Measurements from ENCODE around the gene CHMP6. TPM values are rescaled to one million over a fixed set of nuclear protein-coding genes. Genes with fewer than 3 reads are reported as not detected.

CHMP6 gene
- total RNA-seq, 1 donor from 2014 or later: 19.5 TPM

DNA sequence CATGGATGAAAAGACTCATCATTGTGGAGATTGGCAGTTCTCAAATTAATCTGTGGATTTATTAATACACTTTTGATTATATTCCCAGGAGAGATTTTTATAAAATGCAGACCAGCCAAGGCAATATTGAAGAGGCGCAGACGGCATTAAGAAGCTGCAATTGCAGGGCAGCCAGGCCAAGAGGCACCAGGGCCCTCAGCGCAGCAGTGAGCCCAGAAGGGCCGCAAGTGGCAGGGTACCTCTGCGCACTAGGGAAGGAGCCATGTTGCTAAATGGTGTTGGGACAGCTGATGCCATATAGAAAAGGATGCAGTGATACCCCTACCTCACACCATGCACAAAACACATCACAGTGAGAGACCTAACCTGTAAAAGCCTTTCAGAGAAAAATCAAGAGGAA lies 36.6 kb upstream of the CHMP6 start:
- ATAC-seq (no peak), DNase-seq (no peak)
- intact Hi-C loops (cut with micrococcal nuclease): no loop called here

DNA sequence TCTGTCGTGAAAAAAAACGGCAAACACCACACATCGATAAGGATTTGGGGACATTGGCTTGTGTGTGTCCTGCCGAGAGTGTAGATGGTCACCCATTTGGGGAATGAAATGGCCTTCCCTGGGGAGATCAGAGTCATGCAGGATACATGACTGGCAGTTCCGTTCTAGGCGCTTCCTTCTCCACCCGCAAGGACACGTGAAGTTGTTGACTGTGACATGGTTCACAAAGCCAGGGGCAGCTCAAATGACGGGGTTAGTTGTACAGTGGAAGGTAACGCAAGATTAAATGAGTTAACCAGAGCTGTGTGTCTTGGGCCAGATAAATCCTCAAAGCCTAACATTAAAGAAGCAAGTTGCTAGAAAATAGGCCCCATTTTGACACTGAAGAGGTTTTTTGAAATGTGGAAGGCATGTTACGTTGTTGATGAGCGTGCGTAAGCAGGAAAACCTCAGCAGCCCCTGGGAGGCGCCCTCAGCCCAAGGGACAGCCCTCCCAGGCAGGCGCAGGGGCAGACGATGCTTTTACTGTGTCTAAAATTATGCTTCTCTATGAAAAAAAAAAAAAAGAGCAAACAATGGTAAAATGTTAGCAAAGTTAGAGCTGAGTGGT lies 35.9 kb upstream of the CHMP6 start:
- intact Hi-C loops (cut with micrococcal nuclease): no loop called here
- DNase-seq: peak; percentile 12
- no peak for ATAC-seq

DNA sequence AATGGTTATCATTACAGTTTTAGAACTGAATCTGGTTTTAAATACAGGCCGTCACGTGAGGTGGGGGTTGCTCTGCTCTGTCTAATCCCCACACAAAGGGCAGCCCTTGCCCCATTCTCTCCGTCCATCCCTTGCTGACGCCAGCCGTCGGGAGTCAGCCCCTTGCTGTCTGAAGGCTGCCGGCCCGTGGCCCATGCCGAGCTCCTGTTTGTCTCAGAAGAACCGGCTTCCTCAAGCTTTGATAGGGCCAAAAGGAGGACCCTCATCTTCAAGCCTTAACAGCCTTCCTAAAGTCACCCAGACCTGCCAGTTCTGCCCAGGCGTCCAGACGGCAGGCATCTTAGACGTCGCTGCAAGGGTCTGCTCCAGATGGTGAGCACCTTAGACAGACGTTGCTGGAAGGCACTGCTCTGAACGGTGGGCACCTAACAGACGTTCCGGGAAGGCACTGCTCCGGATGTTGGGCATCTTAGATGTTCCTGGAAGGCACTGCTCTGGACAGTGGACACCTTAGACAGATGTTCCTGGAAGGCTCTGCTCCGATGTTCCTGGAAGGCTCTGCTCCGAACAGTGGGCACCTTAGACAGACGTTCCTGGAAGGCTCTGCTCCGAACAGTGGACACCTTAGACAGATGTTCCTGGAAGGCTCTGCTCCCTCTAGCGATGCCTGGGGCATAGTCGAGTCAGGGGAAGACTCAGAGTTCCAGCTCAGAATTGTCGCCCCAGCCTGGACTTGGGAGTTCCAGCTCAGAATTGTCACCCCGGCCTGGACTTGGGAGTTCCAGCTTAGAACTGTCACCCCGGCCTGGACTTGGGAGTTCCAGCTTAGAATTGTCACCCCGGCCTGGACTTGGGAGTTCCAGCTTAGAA lies 35.1 kb upstream of the CHMP6 start:
- intact Hi-C loops (cut with micrococcal nuclease): no loop called here
- ATAC-seq (no peak), DNase-seq (peak; percentile 18)

DNA sequence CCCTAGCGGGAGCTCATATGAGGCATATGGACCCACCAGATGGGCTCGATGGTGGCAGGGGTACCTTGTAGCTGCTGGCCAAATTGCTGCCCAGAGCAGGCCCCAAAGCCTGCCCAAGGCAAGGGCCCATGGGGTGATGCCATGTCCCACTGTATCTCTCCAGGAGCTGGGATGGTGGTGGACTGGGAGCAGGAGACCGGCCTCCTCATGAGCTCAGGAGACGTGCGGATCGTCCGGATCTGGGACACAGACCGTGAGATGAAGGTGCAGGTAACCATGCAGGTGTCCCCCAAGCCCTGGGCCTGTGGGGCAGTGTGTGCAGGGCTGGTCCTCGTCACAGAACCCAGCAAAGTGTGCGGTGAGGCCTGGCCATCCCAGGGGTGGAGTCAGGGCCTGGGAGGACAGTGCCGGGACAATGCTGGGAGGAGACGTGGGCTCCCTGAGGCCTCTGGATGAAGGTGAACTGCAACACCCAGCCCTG lies 34.1 kb upstream of the CHMP6 start:
- intact Hi-C loops (cut with micrococcal nuclease): no loop called here
- no peak for ATAC-seq
- DNase-seq: peak; percentile 23

DNA sequence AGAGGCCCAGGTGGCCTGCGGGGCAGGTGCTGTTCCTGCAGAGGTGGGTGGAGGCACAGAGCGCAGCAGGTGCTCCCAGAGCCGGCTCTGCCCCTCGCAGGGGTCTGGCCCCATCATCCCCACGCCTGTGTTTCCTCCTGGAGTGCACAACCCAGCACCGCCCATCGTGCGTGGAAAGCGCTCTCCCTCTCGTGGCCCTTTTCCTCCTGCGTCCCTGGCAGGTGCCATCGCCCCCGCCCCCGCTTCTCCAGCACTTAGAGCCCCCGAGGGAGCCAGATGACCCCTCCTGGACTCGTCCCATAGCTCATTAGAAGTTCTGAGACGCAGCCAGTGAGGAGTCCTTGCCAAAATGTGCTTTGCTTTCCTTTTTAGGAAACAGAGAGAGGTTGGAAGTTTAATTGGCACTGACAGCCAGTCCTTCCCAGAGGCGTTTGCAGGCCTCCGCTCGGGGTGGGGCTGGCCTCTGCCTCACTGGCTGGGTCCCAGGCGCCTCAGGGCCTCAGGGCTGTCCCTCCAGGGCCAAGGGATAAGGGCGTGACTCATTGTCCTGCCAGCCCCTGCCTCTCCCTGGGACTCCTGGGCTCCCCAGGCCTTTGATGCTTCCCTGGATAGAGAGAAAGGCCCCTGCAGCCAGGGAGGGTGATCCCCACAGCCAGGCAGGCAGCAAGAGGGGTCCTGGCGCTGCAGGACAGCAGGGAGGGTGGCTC lies 32.2 kb upstream of the CHMP6 start:
- peak; percentile 94 for DNase-seq
- intact Hi-C loops (cut with micrococcal nuclease): no loop called here
- peak; percentile 95 for ATAC-seq

DNA sequence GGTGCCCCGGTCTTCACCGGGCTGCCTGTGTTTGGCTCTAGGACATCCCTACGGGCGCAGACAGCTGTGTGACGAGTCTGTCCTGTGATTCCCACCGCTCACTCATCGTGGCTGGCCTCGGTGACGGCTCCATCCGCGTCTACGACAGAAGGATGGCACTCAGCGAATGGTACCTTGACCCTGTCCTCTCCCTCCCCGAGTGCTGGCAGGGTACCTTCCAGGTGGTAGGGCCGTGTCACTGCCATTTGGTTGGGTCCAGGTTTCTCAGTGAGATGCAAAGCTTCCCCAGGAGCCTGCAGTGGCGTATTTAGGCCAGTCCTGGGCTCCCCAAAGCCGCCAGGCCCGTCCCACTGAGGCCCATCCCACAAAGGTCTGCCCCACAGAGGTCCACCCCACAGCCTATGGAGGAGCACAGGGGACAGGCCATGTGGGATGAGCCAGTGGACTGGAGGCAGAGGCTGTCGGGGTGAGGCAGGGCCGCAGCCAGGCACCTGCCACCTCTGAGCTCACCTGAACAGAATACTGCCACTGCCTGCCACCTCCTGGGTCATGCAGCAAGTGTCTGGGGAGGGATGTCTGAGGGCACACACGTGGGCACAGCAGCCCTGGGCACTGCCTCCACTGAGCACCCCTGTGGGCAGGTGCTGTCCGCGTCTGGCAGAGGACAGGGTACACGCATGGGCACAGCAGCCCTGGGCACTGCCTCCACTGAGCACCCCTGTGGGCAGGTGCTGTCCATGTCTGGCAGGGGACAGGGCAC lies 31.4 kb upstream of the CHMP6 start:
- no peak for DNase-seq
- ATAC-seq: peak; percentile 36
- intact Hi-C loops (cut with micrococcal nuclease): no loop called here

DNA sequence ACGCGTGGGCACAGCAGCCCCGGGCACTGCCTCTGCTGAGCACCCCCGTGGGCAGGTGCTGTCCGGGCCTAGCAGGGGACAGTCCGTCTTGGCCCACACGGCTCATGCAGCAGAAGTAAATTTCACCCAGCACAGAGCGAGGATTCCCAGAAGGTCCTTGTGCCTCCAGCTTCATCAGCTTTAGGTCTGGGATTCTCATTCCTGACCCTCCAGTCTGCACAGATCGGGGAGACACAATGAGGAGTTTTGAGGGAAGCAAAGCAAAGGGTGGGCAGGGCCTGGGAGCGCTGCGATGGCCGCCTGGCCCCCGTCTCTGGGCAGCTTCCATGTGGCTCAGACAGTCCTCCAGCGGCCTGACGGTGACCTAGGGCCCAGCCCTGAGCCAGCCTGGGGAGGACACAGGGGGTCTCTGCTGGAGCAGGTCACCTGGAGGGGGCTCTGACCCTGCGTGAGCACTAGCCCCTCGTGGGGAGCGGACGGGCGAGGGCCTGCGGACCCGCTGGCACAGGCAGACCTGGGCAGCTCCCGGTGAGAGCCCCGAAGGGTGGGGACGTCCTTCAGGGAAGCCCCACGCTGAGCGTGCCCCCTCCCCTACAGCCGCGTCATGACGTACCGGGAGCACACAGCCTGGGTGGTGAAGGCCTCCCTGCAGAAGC lies 30.7 kb upstream of the CHMP6 start:
- ATAC-seq: no peak
- peak; percentile 23 for DNase-seq
- intact Hi-C loops (cut with micrococcal nuclease): no loop called here

DNA sequence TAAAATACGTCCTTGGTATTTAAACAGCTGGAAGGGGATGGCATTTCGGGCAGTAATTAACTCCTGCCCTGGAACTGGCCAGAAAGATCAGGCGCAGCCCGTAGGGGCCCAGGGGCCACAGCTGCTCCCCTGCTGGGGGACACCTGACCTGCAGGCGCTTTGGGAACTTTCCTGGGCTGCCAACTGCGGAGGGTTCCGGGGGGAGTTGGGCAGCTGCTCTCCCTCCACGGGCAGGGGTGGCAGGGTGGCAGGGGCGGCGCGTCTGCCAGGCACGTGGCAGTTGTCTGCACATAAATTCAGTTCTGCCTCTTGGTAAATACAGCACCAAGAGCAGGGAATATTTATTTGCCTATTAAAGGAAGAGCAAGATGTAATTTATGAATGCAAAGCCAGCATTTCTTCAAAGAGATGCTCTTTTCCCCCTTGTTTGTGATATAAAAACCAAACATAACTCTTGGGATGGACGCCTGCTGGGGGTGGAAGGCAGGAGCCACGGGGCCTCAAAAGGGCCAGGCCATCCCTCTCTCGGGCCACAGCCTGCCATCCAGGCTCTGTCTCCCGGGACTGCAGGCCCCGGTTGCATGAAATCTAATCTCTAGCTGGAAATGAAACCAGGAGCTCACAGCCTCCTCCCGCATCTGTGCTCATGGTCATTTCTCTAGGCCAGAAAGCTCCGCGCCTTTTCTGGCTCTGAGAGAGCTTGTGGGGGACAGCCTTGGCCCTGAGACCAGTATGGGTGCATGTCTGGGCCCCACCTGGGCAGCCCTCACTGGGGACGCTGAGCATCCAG lies 29.9 kb upstream of the CHMP6 start:
- ATAC-seq: no peak
- intact Hi-C loops (cut with micrococcal nuclease): no loop called here
- DNase-seq: no peak

DNA sequence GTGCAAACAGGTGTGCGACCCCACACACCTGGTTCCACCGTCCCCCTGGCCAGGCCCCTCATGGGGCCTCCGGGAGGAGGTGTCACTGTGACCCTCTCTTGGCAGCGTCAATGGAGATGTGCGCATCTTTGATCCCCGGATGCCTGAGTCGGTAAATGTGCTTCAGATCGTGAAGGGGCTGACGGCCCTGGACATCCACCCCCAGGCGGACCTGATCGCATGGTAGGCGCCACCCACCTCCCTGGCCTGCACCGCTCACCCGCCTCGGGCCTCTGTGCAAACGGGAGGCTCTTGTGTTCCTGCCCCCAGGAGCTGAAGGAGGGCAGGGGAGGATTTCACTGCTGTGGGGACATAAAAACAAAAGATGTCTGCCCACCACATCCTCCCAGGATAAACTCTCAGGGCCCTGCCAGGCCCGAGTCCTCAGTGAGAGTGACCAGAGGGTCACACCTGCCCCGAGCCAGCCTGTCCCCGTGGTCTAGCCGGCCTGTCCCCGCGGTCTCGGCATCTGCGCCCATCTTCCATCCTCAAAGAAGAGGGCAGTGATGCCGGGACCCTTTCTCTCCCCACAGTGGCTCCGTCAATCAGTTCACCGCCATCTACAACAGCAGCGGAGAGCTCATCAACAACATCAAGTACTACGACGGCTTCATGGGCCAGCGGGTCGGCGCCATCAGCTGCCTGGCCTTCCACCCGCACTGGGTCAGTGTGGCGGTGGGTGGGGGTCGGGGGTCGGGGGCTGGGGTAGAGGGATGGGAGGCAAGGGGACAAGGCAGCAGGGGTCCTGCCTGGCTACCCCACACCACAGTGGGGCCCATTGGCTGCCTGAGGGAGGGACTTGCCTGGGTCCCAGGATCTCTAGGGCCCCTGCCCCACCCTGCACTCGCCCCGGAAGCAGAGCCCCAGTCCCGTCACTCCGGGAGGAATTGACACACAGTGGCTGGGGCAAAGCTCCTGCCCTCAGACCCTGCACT lies 29.0 kb upstream of the CHMP6 start:
- intact Hi-C loops (cut with micrococcal nuclease): no loop called here
- ATAC-seq (no peak), DNase-seq (no peak)

DNA sequence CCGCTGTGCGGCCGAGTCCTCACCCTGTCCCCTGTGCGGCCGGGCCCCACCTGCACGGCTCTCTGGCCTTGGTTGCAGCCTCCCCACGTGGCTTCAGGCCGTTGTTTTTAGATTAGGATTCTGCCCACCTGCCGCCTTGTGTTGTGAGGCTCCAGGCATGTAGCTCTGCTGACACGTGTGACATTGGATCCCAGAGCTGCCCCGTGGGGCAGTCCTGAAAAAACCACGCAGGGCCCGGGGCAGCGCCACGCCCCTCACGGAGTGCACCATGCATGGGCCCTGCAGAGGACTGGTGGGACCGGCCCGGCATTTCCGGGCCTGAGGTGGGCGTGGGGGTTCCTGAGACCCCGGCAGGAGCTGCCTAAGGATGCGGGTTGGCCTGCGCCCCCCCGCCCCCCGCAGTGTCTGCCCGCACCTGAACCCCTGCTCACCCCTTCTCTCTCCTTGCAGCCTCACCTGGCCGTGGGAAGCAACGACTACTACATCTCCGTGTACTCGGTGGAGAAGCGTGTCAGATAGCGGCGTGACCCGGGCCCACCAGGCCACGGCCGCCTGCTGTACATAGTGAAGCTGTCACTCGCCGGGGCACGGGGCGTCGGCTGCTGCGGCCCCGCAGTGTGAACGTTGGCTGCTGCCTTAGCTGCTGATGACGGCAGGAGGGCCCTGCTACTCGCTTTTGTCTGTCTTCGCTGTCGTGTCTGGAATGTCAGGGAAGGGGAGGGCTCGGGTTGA lies 27.7 kb upstream of the CHMP6 start:
- intact Hi-C loops (cut with micrococcal nuclease): no loop called here
- ATAC-seq (no peak), DNase-seq (no peak)

DNA sequence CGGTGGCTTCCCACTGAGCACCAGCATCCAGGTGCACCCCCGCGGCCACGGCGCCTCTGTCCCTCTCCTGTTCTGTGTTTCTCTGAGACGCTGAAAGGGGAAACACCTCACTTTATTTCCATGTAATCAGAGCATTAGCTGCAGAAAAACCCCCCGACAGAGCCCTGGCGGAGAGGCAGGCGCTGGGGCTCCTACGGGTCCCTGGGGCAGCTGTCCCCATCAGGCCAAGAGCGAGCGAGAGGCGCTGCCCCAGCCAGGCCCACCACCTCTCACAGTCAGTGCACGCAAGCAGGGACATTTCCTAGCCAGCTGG lies 27.1 kb upstream of the CHMP6 start:
- ATAC-seq: no peak
- intact Hi-C loops (cut with micrococcal nuclease): no loop called here
- no peak for DNase-seq

DNA sequence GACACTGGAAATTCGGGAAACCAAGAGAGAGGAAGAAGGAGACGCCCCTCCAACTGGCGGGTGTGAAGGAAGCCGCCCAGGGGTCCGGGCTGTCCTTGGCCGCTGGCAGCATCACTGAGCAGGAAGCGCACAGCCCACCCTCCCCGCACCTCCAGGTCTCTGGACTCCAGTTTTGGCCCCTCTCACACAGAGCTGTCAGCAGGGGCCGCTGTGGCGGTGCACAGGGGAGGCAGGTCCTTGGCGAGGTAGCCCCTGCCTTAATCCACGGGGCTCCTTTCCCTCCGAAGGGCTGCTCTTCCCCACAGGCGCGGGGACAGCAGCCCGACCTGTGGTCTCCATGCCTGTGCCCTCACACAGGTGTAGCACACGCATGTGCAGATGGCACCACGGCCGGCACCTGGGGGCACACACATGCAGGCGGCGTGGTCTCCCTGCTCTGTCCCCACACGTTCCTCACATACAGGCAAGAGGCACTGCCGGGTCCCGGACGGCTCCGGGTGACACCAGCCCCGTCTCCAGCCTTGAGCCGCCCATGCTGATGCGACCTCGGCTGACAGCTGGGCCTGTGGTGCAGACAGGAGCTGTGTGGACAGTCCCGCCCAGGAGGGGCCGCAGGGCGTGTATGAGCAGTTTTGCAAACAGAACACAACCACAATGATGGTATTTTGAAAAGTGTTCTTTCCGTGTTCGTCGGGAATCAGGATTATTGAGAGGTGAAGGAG lies 26.6 kb upstream of the CHMP6 start:
- intact Hi-C loops (cut with micrococcal nuclease): no loop called here
- no peak for ATAC-seq
- no peak for DNase-seq

DNA sequence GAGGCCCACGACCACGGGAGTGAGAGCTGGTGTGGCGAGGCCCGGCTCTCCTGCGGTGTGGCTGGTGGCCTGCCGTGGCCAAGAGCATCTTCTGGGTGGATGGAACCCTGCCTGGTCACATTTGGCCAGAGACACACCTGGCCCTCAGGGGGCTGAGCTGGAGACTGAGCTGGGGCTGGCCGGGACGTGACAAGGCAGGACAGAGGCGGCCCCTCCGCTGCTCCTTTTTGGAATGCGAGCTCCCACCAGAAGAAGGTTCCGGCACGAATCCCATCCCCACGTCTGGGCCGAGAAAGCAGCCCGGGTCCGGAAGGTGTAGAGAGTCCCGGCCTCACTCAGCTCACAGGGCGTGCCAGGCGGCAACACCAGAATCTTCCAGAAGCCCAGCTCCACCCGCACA lies 26.0 kb upstream of the CHMP6 start:
- ATAC-seq (no peak), DNase-seq (no peak)
- intact Hi-C loops (cut with micrococcal nuclease): no loop called here

DNA sequence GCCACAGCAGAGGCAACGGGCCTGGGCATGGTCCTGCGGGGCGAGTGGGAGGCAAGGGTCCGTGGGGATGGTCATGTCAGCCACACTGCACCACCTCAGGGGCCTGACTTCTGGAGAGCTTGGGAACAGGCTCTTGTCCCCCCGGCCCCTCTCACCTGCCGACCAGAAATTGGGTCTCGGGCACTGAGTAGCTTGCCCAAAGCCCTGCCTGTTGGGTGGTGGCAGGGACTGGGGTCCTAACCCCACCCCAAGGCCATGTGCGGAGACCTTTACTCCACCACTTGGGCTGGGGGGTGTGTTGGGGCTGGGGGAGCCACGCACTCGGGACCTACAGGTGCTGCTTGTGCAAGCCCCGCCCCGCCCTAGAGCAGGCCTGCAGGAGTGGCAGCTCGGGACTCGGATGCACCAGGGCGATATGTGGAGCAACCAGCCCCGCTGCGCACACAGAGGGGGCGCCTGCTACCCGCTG lies 24.2 kb upstream of the CHMP6 start:
- intact Hi-C loops (cut with micrococcal nuclease): no loop called here
- ATAC-seq: no peak
- DNase-seq: no peak

DNA sequence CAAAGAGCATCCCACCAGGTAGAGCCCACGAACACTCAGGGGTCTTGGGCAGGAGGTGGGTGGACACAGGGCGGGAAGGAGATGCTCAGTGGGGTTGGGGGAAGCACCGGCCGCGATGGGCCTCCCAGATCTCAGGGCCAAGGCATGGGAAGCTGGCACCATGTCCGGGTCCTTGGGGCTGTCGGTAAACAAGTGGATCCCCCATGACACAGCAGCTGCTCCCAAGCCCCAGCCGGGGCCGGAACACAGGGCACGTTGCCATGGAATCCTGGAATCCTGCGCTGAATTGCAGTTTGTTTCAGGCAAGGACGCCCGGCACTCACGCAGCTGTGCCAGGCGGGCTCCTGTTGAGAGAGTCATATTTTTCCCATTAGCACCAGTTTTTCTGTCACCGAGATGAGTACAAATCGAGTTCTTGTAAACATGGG lies 23.0 kb upstream of the CHMP6 start:
- intact Hi-C loops (cut with micrococcal nuclease): no loop called here
- ATAC-seq (no peak), DNase-seq (no peak)

Measured in left ventricle myocardium superior (tissue), 1 donor.